Smooth muscle cell (in vitro differentiated cells): ENCODE measurements around the gene SLC4A1AP. TPM values are rescaled to one million over a fixed set of nuclear protein-coding genes. Genes with fewer than 3 reads are reported as not detected.
A peak's percentile ranks its signal among the peaks of the same experiment; 100 is the strongest.

Experiments
- DNase-seq: peaks from one replicate; lab custom pipeline; 2025; ENCODE audit not compliant: unreplicated experiment; lab: John Stamatoyannopoulos, UW
- H2AFZ ChIP-seq: fragments of 200-600 bp; sonication (generic); 2 replicates; pipeline ENCODE4 v1.6.0; 2016; ENCODE audit warnings: antibody characterized with exemption, low read depth, mild to moderate bottlenecking
- H3F3A ChIP-seq: fragments of 200-600 bp; sonication (generic); 2 replicates; pipeline ENCODE4 v1.6.0; 2017; ENCODE audit warnings: antibody characterized with exemption, low read depth
- H3K27ac ChIP-seq: fragments of 200-600 bp; sonication (generic); 2 replicates; pipeline ENCODE4 v1.5.1; 2016; ENCODE audit warnings: low read depth, mild to moderate bottlenecking
- H3K27me3 ChIP-seq: fragments of 200-600 bp; sonication (generic); 2 replicates; pipeline ENCODE4 v1.6.1; 2016; ENCODE audit warnings: low read depth, mild to moderate bottlenecking
- H3K36me3 ChIP-seq: fragments of 200-600 bp; sonication (generic); 2 replicates; pipeline ENCODE4 v1.5.1; 2016; ENCODE audit warnings: low read depth
- H3K4me1 ChIP-seq: fragments of 200-600 bp; sonication (generic); 2 replicates; pipeline ENCODE4 v1.5.1; 2016; ENCODE audit warnings: low read depth
- H3K4me2 ChIP-seq: fragments of 200-600 bp; sonication (generic); 2 replicates; pipeline ENCODE4 v1.6.0; 2016; ENCODE audit warnings: mild to moderate bottlenecking
- H3K4me3 ChIP-seq: fragments of 200-600 bp; sonication (generic); 2 replicates; pipeline ENCODE4 v1.5.1; 2016; ENCODE audit warnings: mild to moderate bottlenecking
- H3K79me2 ChIP-seq: fragments of 200-600 bp; sonication (generic); 2 replicates; pipeline ENCODE4 v1.6.0; 2016; ENCODE audit warnings: low read depth, mild to moderate bottlenecking
- H3K9ac ChIP-seq: fragments of 200-600 bp; sonication (generic); 2 replicates; pipeline ENCODE4 v1.6.0; 2016; ENCODE audit warnings: low read depth
- H3K9me3 ChIP-seq: fragments of 200-600 bp; sonication (generic); replicated peaks from 2 replicates; pipeline ENCODE4 v1.5.1; 2016; ENCODE audit warnings: low read depth
- H4K20me1 ChIP-seq: fragments of 200-600 bp; sonication (generic); 2 replicates; pipeline ENCODE4 v1.6.0; 2016; ENCODE audit warnings: low read depth
- CTCF ChIP-seq: fragments of 200-600 bp; sonication (generic); IDR thresholded peaks from 2 replicates; pipeline ENCODE4 v1.5.1; 2017; ENCODE audit warnings: borderline replicate concordance, mild to moderate bottlenecking, antibody characterized with exemption; ENCODE audit not compliant: insufficient read depth, poor library complexity, severe bottlenecking
- WGBS: methylation state at CpG from one replicate; pipeline ENCODE4 v1.1.7; 2016; ENCODE audit warnings: low lambda C conversion rate; 5-methylcytosine and 5-hydroxymethylcytosine counted together
- polyA plus RNA-seq: library from polyadenylated mRNA; unstranded; fragments of >200 nt; fragmentation: Nextera tagmentation; extraction: Ambion mirVana; gene quantifications from 2 replicates; pipeline ENCODE4 v1.2.1, GENCODE V29; 2016
- total RNA-seq: library from RNA; depleted of rRNA; stranded (reverse); fragments of >200 nt; gene quantifications from 2 replicates; pipeline ENCODE4 v1.2.3, GENCODE V29; 2014

SLC4A1AP gene
- total and polyA plus RNA-seq, 2 experiments from 2014 or later: 26.2 to 27.5 TPM

- TF ChIP-seq CTCF: no peak
- Histone ChIP-seq H3F3A (peaks cover 5% of the 10 kb centered on the region), H3K27me3 (no peaks in the 10 kb centered on the region), H3K4me3 (no peak overlapping the region), H4K20me1 (no peaks in the 10 kb centered on the region), H3K4me2 (no peak overlapping the region), H3K9me3 (no peaks in the 10 kb centered on the region), H3K27ac (no peak overlapping the region), H3K9ac (no peak overlapping the region), H3K36me3 (no peaks in the 10 kb centered on the region), H2AFZ (no peak overlapping the region), H3K79me2 (no peaks in the 10 kb centered on the region), H3K4me1 (no peaks in the 10 kb centered on the region)
- no peak for DNase-seq
- WGBS: 83% methylated on average over 1 of the region's 1 CpG
Measured at GRCh38 chr2:27702302-27702701, 38.6 kb downstream of the SLC4A1AP start.

- Histone ChIP-seq H4K20me1 (no peaks in the 10 kb centered on the region), H3K9me3 (no peaks in the 10 kb centered on the region), H3K36me3 (no peaks in the 10 kb centered on the region), H3K27me3 (no peaks in the 10 kb centered on the region), H3F3A (peaks cover 5% of the 10 kb centered on the region), H3K27ac (peak overlapping the region; percentile 96), H2AFZ (no peak overlapping the region), H3K4me2 (peak overlapping the region; percentile 36), H3K4me1 (no peaks in the 10 kb centered on the region), H3K4me3 (no peak overlapping the region), H3K79me2 (no peaks in the 10 kb centered on the region), H3K9ac (peak overlapping the region; percentile 7)
- TF ChIP-seq CTCF: peak; percentile 87
- peak; percentile 72 for DNase-seq
- WGBS: 29% methylated on average over 9 of the region's 9 CpGs
Measured at GRCh38 chr2:27703638-27704341, 40.1 kb downstream of the SLC4A1AP start.

GRCh38 chr2:27704342-27704876 is 40.7 kb downstream of the SLC4A1AP start:
- peak overlapping the region; percentile 7 for H3K9ac ChIP-seq
- WGBS: 87% methylated on average over 5 of the region's 5 CpGs

More at GRCh38 chr2:27704342-27704876, 40.7 kb downstream of the SLC4A1AP start:
- H3K4me1 ChIP-seq: no peaks in the 10 kb centered on the region
- H3K4me2 ChIP-seq: no peak overlapping the region
- H3K79me2 ChIP-seq: no peaks in the 10 kb centered on the region
- peaks cover 5% of the 10 kb centered on the region for H3F3A ChIP-seq
- no peaks in the 10 kb centered on the region for H3K9me3 ChIP-seq
- TF ChIP-seq CTCF: no peak
- no peaks in the 10 kb centered on the region for H3K36me3 ChIP-seq
- no peak for DNase-seq
- H3K27me3 ChIP-seq: no peaks in the 10 kb centered on the region
- no peaks in the 10 kb centered on the region for H4K20me1 ChIP-seq
- no peak overlapping the region for H3K4me3 ChIP-seq
- peak overlapping the region; percentile 96 for H3K27ac ChIP-seq
- H2AFZ ChIP-seq: no peak overlapping the region
